VCaP (cell line): ENCODE data around the gene PARD3B.

ENCODE experiments used
- H3K27ac ChIP-seq: fragments of 450-650 bp; 2 replicates; pipeline ENCODE4 v1.5.1; 2017
- CTCF ChIP-seq: fragments of 450-650 bp; conservative IDR thresholded peaks from 2 replicates; pipeline ENCODE4 v1.5.1; 2017; ENCODE audit warnings: mild to moderate bottlenecking, moderate library complexity

Gene PARD3B

DNA sequence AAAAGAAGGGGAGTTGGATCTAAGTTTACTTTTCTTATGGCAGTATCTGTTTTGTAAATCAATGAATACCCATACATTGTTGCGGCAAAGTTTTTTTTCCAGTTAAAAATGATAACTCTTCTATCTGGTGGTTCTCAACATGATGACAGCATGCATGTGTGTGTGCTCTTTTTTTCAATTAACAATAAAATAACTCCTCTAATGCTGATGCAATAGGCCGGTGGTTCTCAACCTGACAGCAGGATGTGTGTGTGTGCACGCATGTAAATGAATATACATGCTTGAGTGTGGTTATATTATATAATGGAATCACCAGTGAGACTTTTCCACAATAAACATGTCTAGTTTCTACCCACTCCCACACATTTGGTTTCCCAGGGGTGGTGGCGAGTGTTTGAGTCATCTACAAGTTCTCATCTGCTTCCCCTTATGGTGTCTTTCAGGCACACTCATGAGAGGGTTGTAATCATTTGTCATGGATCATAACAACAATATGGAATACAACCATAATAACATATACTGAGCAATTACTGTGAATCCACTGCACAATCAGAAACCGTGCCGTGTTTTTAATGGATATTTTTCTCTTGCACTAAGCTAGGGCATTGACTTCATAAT is 31.2 kb downstream of the PARD3B start:
- H3K27ac ChIP-seq = no peak overlapping the region

DNA sequence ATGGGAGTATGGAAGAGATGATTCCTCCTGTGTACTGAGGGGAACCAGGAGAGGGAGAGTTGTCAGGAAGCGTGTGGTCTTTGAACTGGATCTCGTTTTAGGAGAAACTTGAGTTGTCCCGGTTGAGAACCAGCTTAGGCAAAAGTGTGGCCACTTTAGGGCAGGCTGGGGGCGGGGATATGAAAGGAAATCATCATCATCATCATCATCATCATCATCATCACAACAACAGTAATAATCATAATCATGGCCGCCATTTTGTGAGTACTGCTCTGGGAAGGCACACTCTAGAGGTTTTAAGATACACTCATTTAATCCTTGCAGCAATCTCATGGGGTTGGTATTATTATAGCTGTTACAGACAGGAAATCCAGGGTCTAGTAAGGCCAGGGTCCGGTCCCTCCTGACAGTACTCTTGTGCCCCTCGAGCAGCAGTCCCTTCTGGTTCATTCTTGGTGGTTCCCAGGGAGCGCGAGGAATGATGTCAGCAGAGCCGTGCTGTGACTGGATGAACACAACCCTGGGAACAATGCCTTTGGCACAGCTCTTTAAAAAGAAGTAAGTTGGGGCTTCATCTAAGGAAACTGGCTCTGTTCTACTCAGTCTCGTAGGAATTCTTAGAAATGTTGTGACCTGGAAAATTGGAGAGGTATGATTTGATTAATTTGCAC is 33.8 kb downstream of the PARD3B start:
- no peak overlapping the region for H3K27ac ChIP-seq
- no peak for TF ChIP-seq CTCF

More for the DNA sequence above, 31.2 kb downstream of the PARD3B start:
- TF ChIP-seq CTCF = no peak

DNA sequence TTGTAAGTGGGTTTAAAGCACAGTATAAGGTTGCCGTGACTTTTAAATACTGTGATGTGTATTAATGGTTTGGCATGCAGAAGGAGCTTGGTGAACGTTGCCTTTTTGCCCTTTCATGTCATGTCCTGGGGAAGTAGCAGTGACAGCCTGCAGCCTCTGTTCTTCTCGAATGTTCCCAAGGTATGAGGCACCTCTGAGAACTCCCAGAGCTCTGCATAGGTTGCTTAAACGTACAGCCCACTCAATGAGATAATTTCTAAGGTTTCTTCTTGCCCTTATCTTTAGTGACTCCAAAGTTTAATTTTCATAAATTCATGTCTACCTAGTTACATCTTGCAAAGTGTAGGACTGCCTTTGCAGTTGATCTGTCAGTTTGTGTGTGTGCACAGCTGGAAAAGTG is 36.7 kb downstream of the PARD3B start:
- TF ChIP-seq CTCF = no peak
- H3K27ac ChIP-seq = no peak overlapping the region

- TF ChIP-seq CTCF = no peak
Observed at GRCh38 chr2:204583773-204584172, 38.5 kb downstream of the PARD3B start.

GRCh38 chr2:204585930-204586329 is 40.7 kb downstream of the PARD3B start:
- TF ChIP-seq CTCF = no peak
- H3K27ac ChIP-seq = no peak overlapping the region

More at GRCh38 chr2:204583773-204584172, 38.5 kb downstream of the PARD3B start:
- H3K27ac ChIP-seq = no peak overlapping the region

- TF ChIP-seq CTCF = no peak
- H3K27ac ChIP-seq = no peak overlapping the region
Observed at GRCh38 chr2:204586444-204587180, 41.3 kb downstream of the PARD3B start.

DNA sequence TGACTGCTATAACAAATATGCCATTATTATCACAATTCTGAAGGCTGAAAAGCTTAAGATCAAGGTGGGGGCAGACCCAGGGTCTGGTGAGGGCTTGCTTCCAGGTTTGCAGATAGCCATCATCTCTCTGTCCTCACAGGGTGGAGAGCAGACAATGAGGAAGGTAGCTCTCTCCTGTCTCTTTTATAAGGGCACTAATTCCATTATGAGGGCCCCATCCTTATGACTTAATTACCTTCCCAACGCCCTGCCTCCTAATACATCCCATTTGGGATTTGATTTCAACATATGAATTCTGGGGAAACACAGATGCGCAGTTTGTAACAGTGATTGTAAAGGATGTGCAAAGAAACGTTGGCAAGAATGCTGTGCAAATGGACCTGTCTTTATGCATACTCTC is 44.8 kb downstream of the PARD3B start:
- TF ChIP-seq CTCF = no peak
- H3K27ac ChIP-seq = no peak overlapping the region
